ENCODE results near the gene EMX1.

Gene EMX1

DNA sequence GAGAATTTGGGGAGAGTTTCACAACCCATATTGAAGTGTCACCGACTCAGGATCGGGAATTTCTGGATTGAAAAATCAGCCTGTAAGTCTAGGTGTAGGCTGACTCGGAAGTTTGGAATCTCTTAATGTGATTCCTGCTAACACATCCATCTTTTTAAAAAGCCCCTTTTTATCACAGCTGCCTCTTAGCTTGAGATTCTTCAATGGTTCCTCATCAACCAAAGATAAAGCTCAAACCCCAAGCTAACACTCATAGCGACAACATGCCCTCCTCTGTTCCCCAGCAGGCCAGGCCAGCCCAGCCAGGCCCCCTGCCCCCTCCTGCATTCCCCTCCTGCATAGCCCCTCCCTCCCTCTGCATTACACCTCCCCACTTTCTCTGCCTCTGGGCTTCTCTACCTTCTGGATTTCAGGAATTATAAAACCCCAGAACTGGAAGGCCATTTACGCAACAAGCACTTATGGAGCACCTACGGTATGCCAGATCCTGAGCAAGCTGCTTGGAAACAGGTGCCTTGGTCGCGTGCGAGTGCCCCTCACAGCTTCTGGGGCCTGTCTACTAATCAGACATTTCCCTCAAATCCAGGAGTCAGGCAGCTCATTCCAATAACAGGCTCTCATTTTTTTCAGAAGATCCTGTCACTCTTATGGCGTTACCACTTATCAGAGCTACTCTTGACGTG, 63.4 kb downstream of the EMX1 start:
- DNase-seq (ENCODE audit: low read depth in 2 of 2) = no peak

DNA sequence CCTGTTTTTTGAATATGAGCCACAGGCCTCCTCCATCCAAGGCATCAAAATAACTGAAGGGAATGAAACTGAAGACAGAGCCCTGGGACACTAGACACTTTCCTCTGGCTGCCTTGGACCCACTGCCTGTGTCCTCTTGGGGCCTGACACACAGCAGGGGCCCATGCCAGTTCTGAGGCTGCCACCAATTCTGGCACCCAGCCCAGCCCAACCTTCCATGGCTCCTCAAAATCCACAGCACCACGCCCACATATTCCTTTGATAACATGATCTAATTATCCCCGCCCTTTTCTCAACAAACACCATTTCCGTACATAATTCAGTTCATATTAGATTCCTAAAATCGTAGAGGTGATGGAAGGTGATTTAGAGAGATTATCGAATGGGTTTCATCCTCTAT, 64.2 kb downstream of the EMX1 start:
- DNase-seq (ENCODE audit: low read depth in 2 of 2) = no peak

DNA sequence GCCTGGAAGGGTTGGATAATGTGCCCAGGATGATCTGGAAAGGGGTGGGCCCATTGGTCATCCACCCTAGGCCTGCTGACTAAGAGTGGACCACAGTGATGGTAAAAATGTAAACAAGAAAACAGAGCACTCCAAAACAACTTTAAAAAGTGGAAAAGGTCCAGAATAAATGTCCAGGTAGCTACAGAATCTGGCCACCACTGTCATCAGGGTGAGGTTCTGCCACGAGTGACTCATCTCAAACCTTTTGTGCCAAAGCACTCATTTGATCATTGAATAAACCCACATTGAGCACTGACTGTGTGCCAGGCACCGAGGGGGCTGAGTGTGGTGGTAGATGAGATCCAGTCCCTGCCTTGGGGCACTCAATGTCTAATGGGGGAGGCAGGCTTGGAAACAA, 64.9 kb downstream of the EMX1 start:
- DNase-seq (ENCODE audit: low read depth in 2 of 2) = no peak

DNA sequence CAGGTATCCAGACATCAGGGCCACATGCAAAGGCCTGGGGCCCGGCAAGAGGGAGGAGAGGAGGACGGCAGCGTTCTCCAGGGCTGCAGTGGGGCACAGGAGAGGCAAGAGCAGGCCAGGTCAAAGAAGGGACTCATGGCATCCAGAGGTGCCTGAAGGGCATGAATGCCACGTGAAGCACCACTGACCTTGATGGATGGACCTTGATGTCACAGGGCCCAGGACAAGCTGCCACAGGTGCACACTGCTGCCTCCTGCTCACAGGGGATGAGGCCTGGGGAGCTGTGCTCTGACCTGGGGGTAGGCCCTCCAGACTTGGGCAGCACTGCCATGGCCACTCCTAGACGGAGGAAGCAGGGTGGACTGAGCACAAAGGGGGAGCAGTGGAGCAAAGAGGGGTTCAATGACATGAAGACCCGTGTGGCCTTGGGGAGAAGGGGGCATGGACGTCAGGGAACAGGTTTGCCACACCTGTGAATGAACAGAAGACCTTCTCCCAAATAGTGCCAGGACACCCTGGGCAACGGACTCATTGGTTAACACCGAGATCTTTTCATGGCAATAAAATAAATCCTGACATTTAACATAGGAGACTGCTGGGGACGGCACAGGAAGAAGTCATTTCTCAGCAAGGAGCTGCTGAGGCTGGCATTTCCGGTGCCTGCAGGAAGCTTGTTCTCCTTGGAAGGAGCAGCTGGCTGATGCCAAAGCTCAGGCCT, 65.6 kb downstream of the EMX1 start:
- DNase-seq (ENCODE audit: low read depth in 2 of 2) = no peak

DNA sequence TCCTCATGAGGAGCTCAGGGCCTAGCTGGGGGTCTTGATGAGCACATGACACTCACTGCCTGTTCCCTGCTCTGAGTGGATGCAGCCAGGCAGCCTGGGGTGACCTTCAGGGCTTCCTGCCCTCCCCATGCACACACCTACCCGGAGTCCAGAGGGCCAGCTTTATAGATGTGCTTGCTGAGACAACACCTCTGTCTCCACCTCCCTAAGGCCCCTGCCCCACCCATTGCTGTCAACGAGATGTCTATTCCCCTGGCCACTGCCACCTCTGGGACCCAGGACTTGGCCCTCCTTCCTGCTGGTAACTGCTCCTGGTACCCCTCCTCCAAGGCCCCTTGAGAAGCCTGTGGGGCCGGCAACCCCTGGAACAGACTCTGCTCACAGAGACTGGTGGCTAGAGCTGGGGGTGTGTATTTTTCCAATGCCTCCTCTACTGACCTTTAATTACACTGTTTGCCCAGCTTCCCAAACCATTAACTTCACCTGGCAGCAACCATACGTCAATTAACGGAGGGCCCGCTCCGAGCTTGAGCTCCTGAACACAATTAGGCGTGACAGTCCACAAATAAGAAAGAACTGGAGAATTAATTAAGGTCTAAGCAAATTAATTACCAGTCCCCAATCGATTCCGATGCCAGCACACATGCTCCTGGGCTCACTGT, 66.3 kb downstream of the EMX1 start:
- no peak for DNase-seq (ENCODE audit: low read depth in 2 of 2)

DNA sequence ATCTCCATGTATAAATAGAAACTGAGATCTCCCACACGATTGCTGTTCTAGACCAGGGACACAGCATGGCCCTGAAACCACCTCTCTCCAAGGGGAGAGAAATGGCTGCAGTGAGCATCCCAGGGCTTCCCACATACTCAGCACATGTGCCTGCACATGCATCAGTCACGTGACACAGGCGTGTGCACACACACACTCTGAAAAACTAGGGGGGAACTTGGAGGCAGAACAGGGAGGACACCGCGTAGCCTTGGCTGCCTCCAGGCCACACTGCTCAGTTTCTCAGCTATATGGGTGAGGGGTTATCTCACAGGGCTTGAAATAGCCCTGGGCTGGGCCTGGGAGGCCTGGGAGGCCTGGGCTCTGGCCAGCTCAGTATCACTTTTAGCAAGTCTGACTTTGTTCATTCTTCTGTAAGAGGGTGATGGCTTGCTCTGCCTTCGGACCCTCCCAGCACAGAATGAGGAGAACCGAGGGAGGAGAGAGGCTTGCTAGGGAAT, 66.9 kb downstream of the EMX1 start:
- no peak for DNase-seq (ENCODE audit: low read depth in 2 of 2)
